Esophagus muscularis mucosa (tissue), 4 donors: ENCODE measurements around the gene CCZ1. TPM values are rescaled to one million over a fixed set of nuclear protein-coding genes. Genes with fewer than 3 reads are reported as not detected.
"Not testable (repeated sequence)": the region's sequence is repeated elsewhere in the genome, so short reads cannot be mapped to it uniquely, and the experiment has no call there.

Experiments used
- DNase-seq: peaks from one replicate; pipeline ENCODE4 v3.0.0-alpha.2; 2017; ENCODE audit errors: extremely low spot score
- H3K27ac ChIP-seq, 4 donors: fragments of 200-600 bp; sonication (generic); replicated peaks in 1 of 4; 1 replicate in 3 of 4; 2 replicates in 1 of 4; pipeline ENCODE4 v1.5.1; 2016 to 2019; ENCODE audit warnings: mild to moderate bottlenecking in 1 of 4
- H3K27me3 ChIP-seq, 4 donors: fragments of 200-600 bp; sonication (generic); one replicate each; pipeline versions ENCODE4 v1.5.1 to v1.6.0; 2016 to 2019
- H3K36me3 ChIP-seq, 4 donors: fragments of 200-600 bp; sonication (generic); one replicate each; pipeline ENCODE4 v1.5.1; 2016 to 2019
- H3K4me1 ChIP-seq, 4 donors: fragments of 200-600 bp; sonication (generic); one replicate each; pipeline ENCODE4 v1.5.1; 2016 to 2019
- H3K4me3 ChIP-seq, 4 donors: fragments of 200-600 bp; sonication (generic); 1 replicate in 2 of 4; 2 replicates in 2 of 4; pipeline ENCODE4 v1.5.1; 2016 to 2019; ENCODE audit warnings: mild to moderate bottlenecking in 4 of 4, moderate library complexity in 1 of 4
- H3K9me3 ChIP-seq, 4 donors: fragments of 200-600 bp; sonication (generic); 1 replicate in 3 of 4; 2 replicates in 1 of 4; pipeline ENCODE4 v1.5.1; 2016 to 2019
- CTCF ChIP-seq, 3 experiments: fragments of 200-600 bp in 2 of 3; fragments of 450-650 bp in 1 of 3; sonication (generic) in 2 of 3; IDR thresholded peaks; one replicate each; pipeline ENCODE4 v1.5.1; 2017 to 2019; ENCODE audit warnings: antibody characterized with exemption in 3 of 3, mild to moderate bottlenecking in 2 of 3, moderate library complexity in 1 of 3
- EP300 ChIP-seq: sonication (generic); formaldehyde crosslinking; IDR thresholded peaks from one replicate; pipeline ENCODE4 v1.6.1; 2017; ENCODE audit warnings: antibody characterized with exemption
- POLR2A ChIP-seq: fragments of 450-650 bp; IDR thresholded peaks from one replicate; pipeline ENCODE4 v1.6.1; 2017; ENCODE audit warnings: antibody characterized with exemption, moderate library complexity, mild to moderate bottlenecking, low read depth
- POLR2AphosphoS5 ChIP-seq, 2 donors: sonication (generic); formaldehyde crosslinking; IDR thresholded peaks; one replicate each; pipeline ENCODE4 v1.6.1; 2017; ENCODE audit warnings: antibody characterized with exemption in 2 of 2
- WGBS: methylation state at CpG from one replicate; pipeline ENCODE4 v1.1.5; 2018; 5-methylcytosine and 5-hydroxymethylcytosine counted together
- intact Hi-C: fragments of 100-400 bp; cut with DNase I; formaldehyde crosslinking; loops from one replicate; pipeline ENCODE4 v1.15.1; 2023
- total RNA-seq, 4 donors: library from RNA; depleted of rRNA; stranded (reverse); fragments of >200 nt; gene quantifications; one replicate each; pipeline versions ENCODE4 v1.1.0 to v1.2.1, GENCODE V29; 2016

CCZ1 gene
- total RNA-seq: 10 to 100 TPM; 49.0 to 61.5 (median 54.7) TPM

- DNase-seq, H3K9me3 ChIP-seq, H3K4me1 ChIP-seq, H3K27me3 ChIP-seq, intact Hi-C loops: not testable (repeated sequence)
- WGBS: 0% methylated on average over 8 of the region's 64 CpGs
- Histone ChIP-seq H3K36me3 (peaks cover 0 to 15% (median 4%) of the 10 kb centered on the region in 4 donors), H3K27ac (peak within 1 kb of the TSS; percentile 68 to 74 (median 71)), H3K4me3 (peak within 1 kb of the TSS; percentile 54 to 64 (median 58))
- TF ChIP-seq CTCF (IDR thresholded peaks at IDR 0.05) (peak in 2 of 3 experiments; percentile 13 to 29), POLR2AphosphoS5 (IDR thresholded peaks at IDR 0.05) (peak in 1 of 2 donors; percentile 52)
Measured at GRCh38 chr7:5898480-5899224, at the start of gene CCZ1. Gene CCZ1, plus strand, starts transcription at chr7:5898733. Its CDS starts 67 bp downstream, at chr7:5898800.

GRCh38 chr7:5850944-5851343, 47.6 kb upstream of the CCZ1 start:
- intact Hi-C loops: no loop called here
- no peak for DNase-seq
- Histone ChIP-seq H3K9me3 (no peaks in the 10 kb centered on the region), H3K36me3 (peaks cover 0 to 9% (median 0%) of the 10 kb centered on the region in 4 donors), H3K4me3 (no peak overlapping the region), H3K27ac (no peak overlapping the region), H3K4me1 (no peaks in the 10 kb centered on the region), H3K27me3 (no peaks in the 10 kb centered on the region)
- 92% methylated on average over 8 of the region's 8 CpGs for WGBS
- TF ChIP-seq EP300 (no peak), POLR2A (no peak), POLR2AphosphoS5 (IDR thresholded peaks at IDR 0.05) (no peak), CTCF (IDR thresholded peaks at IDR 0.05) (no peak)

GRCh38 chr7:5854738-5855137, 43.8 kb upstream of the CCZ1 start:
- Histone ChIP-seq H3K4me3 (no peak overlapping the region), H3K36me3 (no peaks in the 10 kb centered on the region), H3K27me3 (no peaks in the 10 kb centered on the region), H3K4me1 (peaks cover 0 to 4% (median 0%) of the 10 kb centered on the region in 4 donors), H3K27ac (no peak overlapping the region), H3K9me3 (no peaks in the 10 kb centered on the region)
- DNase-seq: no peak
- intact Hi-C loops: no loop called here
- TF ChIP-seq POLR2A (no peak), POLR2AphosphoS5 (IDR thresholded peaks at IDR 0.05) (no peak)
- 91% methylated on average over 8 of the region's 8 CpGs for WGBS

- DNase-seq, H3K4me1 ChIP-seq, H3K27me3 ChIP-seq, intact Hi-C loops, H3K9me3 ChIP-seq, H3K27ac ChIP-seq, H3K4me3 ChIP-seq, H3K36me3 ChIP-seq: not testable (repeated sequence)
- WGBS: 85% methylated on average over 13 of the region's 13 CpGs
Measured at GRCh38 chr7:5857041-5857575, 41.4 kb upstream of the CCZ1 start.

- H3K4me1 ChIP-seq, H3K27ac ChIP-seq, H3K27me3 ChIP-seq, H3K9me3 ChIP-seq, H3K4me3 ChIP-seq, DNase-seq, intact Hi-C loops, H3K36me3 ChIP-seq: not testable (repeated sequence)
- WGBS: 92% methylated on average over 8 of the region's 8 CpGs
Measured at GRCh38 chr7:5858494-5858893, 40.0 kb upstream of the CCZ1 start.

GRCh38 chr7:5861281-5861680, 37.3 kb upstream of the CCZ1 start:
- H3K4me1 ChIP-seq, H3K27me3 ChIP-seq, DNase-seq, H3K27ac ChIP-seq, H3K9me3 ChIP-seq, intact Hi-C loops, H3K4me3 ChIP-seq, H3K36me3 ChIP-seq: not testable (repeated sequence)
- 84% methylated on average over 4 of the region's 5 CpGs for WGBS

GRCh38 chr7:5862753-5863366, 35.7 kb upstream of the CCZ1 start:
- H3K4me1 ChIP-seq, H3K27ac ChIP-seq, DNase-seq, H3K36me3 ChIP-seq, intact Hi-C loops, H3K9me3 ChIP-seq, H3K4me3 ChIP-seq, H3K27me3 ChIP-seq: not testable (repeated sequence)
- 94% methylated on average over 5 of the region's 5 CpGs for WGBS

GRCh38 chr7:5865279-5865931, 33.1 kb upstream of the CCZ1 start:
- H3K4me1 ChIP-seq, DNase-seq, intact Hi-C loops, H3K27ac ChIP-seq, H3K4me3 ChIP-seq, H3K9me3 ChIP-seq, H3K36me3 ChIP-seq, H3K27me3 ChIP-seq: not testable (repeated sequence)
- WGBS: 66% methylated on average over 9 of the region's 9 CpGs
